GM12872 (cell line): ENCODE data around the gene MCRIP2.
A peak's percentile ranks its signal among the peaks of the same experiment; 100 is the strongest.

Experiments used
- TF ChIP-seq, protein P1 (sequence below): IDR thresholded peaks from 3 replicates; pipeline ENCODE4 v1.5.1; 2011; ENCODE audit warnings: low read depth, mild to moderate bottlenecking, low read length, moderate library complexity; ENCODE audit not compliant: insufficient read depth

MCRIP2 gene

DNA sequence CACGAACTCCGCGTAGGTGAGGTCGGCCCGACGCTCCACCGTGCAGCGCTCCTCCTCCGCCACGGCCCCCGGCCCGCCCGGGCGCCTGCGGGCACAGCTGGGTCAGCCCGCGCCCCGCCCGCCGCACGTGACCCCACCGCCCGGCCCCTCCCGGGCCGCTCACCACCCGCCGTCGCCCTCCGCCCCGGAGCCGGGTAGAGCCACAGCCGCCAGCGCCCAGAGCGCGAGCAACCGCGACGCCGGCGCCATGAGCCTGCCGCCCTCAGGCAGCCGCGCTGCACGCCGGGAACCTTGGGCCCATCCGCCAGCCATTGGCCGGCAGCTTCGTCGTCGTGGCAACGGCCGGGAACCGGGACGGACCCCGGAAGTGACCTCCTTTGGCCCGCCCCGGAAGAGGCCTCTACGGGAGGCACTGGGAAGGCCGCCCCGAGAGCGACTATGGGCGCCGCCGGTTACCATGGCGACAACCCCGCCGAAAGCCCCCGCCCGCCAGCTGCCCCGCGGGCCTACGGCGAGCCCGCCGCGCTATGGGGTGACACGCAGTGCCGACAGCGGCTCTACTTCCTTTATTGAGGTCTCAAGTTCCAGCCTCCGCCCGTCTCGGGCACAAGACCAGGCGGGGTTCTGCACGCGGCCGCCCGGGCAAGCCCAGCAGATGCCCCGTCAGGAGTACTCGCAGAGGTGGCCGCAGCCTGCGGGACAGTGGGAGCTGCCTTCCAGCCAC, 42.6 kb downstream of the MCRIP2 start, which contains the start of gene JMJD8:
TSS of gene JMJD8 (minus strand) at position 264 of the 724 bp plus-strand sequence. CDS start at position 249, 15 bp downstream.
- TF ChIP-seq, protein P1, sequence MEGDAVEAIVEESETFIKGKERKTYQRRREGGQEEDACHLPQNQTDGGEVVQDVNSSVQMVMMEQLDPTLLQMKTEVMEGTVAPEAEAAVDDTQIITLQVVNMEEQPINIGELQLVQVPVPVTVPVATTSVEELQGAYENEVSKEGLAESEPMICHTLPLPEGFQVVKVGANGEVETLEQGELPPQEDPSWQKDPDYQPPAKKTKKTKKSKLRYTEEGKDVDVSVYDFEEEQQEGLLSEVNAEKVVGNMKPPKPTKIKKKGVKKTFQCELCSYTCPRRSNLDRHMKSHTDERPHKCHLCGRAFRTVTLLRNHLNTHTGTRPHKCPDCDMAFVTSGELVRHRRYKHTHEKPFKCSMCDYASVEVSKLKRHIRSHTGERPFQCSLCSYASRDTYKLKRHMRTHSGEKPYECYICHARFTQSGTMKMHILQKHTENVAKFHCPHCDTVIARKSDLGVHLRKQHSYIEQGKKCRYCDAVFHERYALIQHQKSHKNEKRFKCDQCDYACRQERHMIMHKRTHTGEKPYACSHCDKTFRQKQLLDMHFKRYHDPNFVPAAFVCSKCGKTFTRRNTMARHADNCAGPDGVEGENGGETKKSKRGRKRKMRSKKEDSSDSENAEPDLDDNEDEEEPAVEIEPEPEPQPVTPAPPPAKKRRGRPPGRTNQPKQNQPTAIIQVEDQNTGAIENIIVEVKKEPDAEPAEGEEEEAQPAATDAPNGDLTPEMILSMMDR, result no peak

DNA sequence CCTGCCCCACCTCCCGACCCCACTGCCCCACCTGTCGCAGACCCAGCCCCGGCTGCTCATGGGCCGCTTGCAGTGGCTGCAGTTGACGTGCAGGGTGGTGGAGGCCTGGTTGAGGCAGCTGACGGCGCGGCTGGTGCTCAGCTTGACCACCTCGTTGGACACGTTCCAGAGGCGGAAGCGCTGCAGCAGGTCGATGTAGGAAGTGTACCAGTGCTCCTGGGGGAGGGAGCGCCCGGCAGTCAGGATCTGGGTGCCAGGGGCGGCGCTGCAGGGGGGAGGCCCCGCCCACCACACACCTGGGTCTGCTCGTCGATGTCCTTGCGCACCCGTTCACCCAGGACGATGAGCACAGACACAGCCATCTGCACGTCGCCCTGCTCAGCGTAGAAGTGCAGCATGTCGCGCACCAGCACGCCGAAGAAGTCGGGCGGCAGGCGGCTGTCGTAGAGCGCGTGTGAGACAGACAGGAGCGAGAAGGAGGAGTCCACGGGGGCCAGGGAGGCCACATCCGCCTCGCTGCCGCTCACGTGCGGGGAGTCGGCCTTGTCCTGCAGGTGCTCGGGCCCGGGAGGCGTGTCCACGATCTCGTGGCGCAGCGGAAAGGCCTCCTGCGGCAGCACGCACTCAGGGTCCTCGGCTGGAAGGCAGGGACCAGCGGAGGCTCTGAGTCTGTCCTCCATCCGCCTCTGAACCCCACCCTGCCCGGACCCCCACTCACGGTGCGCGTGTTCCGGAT, 43.5 kb downstream of the MCRIP2 start:
- TF ChIP-seq, protein P1, result no peak

- TF ChIP-seq, protein P1, result peak; percentile 40; the same call in 2 of the 3 replicates
These were observed 44.3 kb downstream of the MCRIP2 start for GRCh38 chr16:685967-686366.

DNA sequence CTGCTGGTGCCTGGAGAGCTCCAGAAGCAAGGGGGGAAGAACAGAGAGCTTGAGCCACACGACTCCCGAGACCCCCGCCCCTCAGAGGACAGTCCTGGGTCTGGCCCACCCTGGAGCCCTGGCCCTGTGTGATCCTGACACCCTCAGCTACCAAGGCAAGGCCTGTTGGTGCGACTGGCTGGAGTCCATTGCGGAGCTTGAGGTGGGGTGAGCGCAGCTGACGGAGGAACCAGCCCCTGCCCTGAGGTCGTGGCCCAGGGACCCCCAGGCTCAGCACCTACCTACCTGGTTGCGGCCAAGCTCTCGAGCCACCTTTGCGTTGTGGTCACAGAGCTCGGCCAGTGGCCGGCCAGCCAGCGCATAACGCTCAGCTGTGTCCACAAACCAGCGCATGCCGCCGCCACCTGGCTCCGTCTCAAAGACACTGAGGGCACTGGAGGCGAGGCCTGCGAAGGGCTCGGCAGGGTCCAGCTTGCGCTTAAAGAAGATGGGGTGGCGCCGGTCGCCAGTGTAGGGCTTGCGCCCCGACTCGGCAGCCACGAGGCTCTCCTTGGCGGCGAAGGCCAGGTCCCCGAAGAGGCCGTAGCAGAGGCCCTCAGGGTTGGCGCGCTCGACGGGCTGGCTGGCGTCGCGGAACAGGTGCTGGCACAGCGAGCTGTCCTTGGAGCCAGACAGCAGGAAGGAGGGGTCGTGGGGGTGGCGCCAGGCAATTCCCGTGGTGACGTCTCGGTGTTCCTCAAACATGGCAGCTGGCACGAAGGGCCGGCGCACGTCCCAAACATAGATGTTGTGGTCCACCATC, 45.0 kb downstream of the MCRIP2 start:
- TF ChIP-seq, protein P1, result no peak

DNA sequence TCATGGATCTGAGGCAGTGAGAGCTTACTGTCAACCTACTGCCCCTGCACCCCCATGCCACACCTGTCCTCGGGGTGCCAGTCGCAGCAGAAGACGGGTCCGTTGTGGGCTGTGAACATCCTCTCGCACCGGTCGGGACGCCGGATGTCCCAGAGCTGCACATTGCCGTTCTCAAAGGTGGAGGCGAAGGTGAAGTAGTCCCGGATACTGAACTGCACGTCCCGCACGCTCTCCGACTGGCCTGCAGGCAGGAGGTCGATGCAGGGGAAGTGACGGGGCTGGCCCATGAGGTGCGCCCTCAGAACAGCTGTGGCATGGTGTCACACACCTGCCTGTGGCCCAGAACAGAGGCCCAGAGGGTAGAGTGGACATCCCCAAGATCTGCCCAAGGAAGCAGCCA, 45.9 kb downstream of the MCRIP2 start:
- TF ChIP-seq, protein P1, result no peak

DNA sequence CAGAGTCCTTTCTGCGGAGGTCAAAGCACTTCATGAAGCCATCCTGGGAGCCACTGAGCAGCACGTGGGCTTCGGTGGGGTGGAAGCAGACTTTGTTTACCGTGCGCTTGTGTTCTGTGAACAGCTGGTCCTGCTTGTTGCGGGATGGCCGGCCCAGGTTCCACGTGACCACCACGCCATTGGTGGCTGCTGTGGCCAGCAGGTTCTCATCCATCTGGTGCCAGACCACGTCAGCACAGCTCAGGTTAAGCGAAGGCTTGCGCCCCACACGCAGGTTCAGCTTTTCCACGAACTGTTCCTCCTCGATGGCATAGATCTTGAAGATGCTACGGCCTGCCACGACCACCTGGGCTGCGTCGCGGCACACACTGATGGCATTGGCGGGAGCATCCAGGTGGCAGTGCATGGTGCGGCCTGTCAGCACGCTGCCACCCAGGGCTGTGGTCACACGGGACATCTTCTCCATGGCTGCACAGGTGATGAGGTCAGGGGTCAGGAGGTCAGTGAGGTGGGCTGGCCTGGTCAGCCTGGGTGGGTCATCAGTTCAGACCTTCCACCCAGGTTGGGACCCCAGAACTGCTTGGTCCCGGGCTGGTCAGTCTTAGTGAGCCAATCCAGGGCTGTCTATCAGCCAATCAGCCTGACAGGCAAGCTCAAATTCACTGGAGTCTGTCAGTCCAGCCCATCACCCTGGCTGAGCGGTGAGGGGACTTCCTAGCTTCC, 47.7 kb downstream of the MCRIP2 start:
- TF ChIP-seq, protein P1, result no peak
